Kasumi-1 (cell line): ENCODE results near the gene NR3C2.

Source experiments
- DNase-seq, 2 experiments: peaks; one replicate each; lab custom pipeline; 2025; lab: John Stamatoyannopoulos, UW

The NR3C2 gene

DNA sequence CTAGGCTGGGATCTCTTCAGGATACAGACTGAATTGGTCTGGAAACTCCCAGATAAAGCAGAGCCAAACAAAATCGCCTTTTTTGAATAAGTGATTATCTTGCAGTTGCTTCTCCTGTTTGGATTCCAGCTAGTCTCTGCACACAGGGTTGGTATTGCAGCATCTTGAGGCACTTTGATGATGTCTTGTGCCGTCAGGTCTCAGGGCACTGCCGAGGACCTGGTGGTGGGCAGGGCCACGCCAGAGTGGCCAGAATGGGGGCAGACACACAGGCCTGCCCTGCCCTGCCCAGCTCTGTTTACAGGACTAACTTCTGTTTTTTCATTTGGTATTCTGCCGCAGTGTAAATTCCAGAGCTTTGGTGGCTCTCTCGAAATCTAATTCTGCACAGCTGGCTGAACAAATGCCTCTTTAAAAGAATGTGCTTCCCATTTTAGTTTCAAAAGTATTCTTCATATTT lies 276.1 kb downstream of the NR3C2 start:
- no peak for DNase-seq

- no peak for DNase-seq
Observed at GRCh38 chr4:148164557-148164956, 277.7 kb downstream of the NR3C2 start.

DNA sequence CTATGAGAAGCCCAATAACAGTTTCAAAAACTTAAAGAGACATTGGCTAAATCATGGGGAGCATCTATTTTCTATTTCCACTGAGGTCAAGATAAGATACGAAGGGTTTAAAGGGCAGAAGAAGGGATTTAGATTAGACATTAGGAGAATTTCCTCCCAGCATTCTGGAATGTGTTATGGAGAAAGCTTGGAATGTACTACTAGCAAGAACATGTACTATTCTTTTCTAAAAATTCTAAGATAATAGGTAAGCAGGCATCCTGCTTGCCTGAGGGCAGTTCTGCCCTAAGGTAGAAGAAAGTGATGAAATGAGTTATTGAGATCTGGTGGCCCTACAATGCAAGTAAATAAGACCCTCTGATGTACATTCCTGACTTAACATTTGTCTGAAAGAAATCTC lies 279.2 kb downstream of the NR3C2 start:
- DNase-seq: no peak

DNA sequence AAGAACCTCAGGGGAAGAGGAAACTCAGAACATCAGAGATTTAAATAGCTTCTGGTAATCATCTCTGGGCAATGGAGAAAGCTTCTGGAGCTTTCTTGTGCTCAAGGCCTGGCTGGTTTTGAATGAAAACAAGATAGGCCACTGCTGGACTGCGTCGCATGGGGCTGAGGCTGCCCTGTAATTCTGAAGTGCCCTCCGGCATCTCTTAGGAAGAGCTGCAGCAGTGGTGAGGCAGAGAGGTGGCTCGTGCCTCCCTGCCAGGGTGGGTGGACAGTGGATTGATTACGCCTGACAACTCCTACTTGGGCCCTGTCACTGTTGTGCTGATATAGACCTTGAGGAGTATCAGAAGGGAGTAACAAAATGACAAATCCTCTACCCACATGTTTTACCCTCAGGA lies 279.7 kb downstream of the NR3C2 start:
- no peak for DNase-seq

GRCh38 chr4:148161601-148162000 lies 280.6 kb downstream of the NR3C2 start:
- DNase-seq: no peak

GRCh38 chr4:148159793-148160192 lies 282.4 kb downstream of the NR3C2 start:
- no peak for DNase-seq

GRCh38 chr4:148154769-148155168 lies 287.4 kb downstream of the NR3C2 start:
- no peak for DNase-seq

GRCh38 chr4:148152868-148153625 lies 289.2 kb downstream of the NR3C2 start:
- no peak for DNase-seq

DNA sequence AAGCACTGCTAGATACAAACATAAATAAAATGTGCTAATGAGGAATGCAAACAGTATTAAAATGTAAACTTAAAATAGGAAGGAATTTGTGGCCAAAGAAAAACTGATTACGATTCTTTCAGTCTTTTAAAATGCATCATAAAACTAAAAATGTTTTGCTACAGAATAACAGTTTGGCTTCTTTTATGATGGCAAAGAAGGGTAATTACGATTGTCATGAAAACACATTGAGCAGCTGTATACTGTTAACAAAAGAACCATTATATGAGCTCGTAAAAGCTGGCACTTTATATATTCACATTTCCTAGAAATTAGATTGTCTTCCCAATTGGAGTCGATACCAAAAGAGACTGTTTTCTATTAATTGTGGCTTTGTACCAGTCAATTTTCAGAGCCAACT lies 290.4 kb downstream of the NR3C2 start:
- DNase-seq: no peak

- DNase-seq: no peak
Observed at GRCh38 chr4:148145475-148145874, 296.7 kb downstream of the NR3C2 start.

DNA sequence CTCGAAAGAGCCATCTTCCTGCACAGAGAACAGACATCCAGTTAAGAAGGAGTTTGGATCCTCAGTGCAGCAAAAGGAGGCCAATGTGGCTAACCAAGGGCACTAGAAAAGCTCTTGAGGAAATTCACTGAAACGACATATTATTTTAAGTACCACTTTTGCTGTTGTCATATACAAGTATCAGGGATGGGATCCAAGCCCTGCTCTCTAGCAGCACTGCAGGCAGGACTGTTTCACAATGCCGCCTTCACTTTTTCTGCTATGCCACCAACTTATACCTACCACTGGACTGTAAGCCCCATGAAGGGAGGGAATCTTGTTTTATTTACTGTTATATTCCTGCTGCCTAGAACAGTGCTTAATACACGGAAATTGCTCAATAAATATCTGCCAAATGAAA lies 299.0 kb downstream of the NR3C2 start:
- DNase-seq: no peak

DNA sequence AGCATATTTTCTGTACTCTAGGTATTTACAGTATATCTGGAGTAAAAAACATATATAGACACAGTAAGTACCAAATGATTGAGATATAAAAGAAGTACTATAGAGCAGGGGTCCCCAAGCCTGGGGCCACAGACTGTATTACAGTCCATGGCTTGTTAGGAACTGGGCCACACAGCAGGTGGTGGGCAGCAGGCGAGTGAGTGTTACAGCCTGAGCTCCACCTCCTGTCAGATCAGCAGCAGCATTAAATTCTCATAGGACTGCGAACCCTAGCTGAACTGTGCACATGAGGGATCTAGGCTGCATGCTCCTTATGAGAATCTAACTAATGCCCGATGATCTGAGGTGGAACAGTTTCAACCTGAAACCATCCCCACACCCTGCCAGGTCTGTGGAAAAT lies 300.7 kb downstream of the NR3C2 start:
- DNase-seq: no peak

- DNase-seq: no peak
Observed at GRCh38 chr4:148126825-148127224, 315.4 kb downstream of the NR3C2 start.

- no peak for DNase-seq
Observed at GRCh38 chr4:148124512-148124911, 317.7 kb downstream of the NR3C2 start.

DNA sequence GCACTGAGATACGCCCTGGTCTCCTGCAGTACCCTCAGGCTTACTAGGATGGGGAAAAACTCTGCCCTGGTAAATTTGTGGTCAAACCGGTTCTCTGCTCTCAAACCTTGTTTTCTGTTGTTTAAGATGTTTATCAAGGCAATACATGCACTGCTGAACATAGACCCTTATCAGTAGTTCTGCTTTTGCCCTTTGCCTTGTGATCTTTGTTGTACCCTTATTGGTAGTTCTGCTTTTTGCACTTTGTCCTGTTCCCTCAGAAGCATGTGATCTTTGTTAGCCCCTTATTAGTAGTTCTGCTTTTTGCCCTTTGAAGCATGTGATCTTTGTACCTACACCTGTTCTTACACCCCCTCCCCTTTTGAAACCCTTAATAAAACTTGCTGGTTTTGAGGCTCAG lies 319.1 kb downstream of the NR3C2 start:
- peak; percentile 42 to 51 for DNase-seq

DNA sequence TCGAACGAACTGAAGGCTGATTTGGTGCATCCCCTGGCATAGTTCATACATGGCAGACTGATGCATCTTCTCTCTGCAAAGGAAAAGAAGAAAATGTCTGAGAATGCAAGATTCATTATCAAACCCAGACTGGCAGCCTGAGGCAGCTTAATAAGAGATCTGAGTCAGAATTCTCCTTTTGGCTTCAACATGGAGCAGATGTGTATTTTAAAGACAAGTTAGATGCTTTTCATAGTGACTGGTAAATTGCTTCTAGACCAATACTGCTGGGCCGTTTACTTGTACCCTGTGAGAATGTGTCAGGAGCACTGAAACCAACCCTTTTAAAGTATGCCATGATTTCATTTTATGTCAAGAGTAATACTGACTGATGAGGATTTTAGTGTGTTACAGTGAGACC lies 322.0 kb downstream of the NR3C2 start:
- no peak for DNase-seq

DNA sequence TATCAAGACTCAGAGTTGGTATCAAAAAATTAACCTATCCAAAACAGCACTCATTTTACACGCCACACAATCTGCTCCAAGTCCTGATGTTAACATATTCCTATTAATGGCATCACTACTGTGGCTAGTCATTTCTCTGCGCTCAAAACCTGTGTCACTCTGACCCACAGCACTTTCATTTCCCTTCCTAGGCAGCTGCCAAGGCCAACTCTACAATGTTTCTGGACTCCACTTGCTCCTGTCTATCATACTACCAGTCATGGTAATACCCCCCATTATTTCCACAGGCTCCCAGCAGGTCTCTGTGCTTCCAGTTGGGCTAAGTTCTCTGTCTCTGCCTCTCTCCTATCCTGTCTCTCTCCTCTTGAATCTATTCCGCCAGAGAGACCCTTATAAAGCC lies 323.6 kb downstream of the NR3C2 start:
- DNase-seq: no peak

DNA sequence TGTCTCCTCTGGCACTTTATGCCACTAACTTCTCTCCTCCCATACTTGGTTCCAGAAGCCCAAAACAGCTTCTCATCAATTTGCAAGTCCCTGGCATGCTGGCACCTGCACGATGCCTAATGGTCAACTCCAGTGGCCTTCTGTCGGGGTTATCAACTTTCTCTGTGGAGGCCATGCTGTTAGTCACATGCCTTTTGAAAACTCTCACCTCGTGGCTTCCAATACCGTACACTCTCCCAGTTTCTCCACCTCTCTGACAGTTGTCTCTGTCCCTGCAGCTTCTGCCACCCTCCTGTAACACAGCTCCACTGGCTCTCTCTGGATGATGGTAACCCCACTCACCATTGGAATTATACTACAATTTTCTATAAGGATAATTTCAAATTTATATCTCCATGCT lies 324.0 kb downstream of the NR3C2 start:
- DNase-seq: no peak

GRCh38 chr4:148116969-148117368 lies 325.2 kb downstream of the NR3C2 start:
- DNase-seq: no peak

- DNase-seq: peak; percentile 54 to 74
Observed at GRCh38 chr4:148116264-148116663, 325.9 kb downstream of the NR3C2 start.

GRCh38 chr4:148114436-148114835 lies 327.8 kb downstream of the NR3C2 start:
- DNase-seq: no peak

GRCh38 chr4:148112231-148112982 lies 329.8 kb downstream of the NR3C2 start:
- DNase-seq: peak; percentile 63 to 72

- DNase-seq: no peak
Observed at GRCh38 chr4:148110169-148110568, 332.0 kb downstream of the NR3C2 start.
